Panc1 (cell line): Measurements from ENCODE around the gene TREX2. TPM values are rescaled to one million over a fixed set of nuclear protein-coding genes. Genes with fewer than 3 reads are reported as not detected.

Experiments used
- ATAC-seq: fragments of 200-7000 bp; cut with Tn5 transposase; 2 replicates; pipeline ENCODE4 v1.9.1; 2020; ENCODE audit warnings: mild to moderate bottlenecking, moderate library complexity
- BruUV-seq: library from RNA; stranded (reverse); fragments of 400-500 nt; replicated peaks from 2 replicates; lab custom pipeline; 2021; lab: Mats Ljungman, UMichigan
- CTCF ChIA-PET: fragments of 300-600 bp; sonication (Branson Sonifier 250); formaldehyde crosslinking; loops from one replicate; lab custom pipeline; 2022; ENCODE audit warnings: antibody characterized with exemption; lab: Charles Lee
- POLR2A ChIA-PET: fragments of 300-600 bp; sonication (Branson Sonifier 250); formaldehyde crosslinking; loops from one replicate; lab custom pipeline; 2022; ENCODE audit warnings: antibody characterized with exemption; lab: Charles Lee
- DNase-seq: peaks from one replicate; pipeline ENCODE4 v3.0.0-alpha.2; 2010; ENCODE audit warnings: low read depth, low spot score
- H3K27ac ChIP-seq: 2 replicates; pipeline ENCODE4 v1.5.1; 2011; ENCODE audit warnings: mild to moderate bottlenecking, low read length, inconsistent platforms
- H3K27me3 ChIP-seq: fragments of 200-500 bp; sonication (Bioruptor generic); 2 replicates; pipeline ENCODE4 v1.6.0; 2014; ENCODE audit warnings: low read length, inconsistent platforms; ENCODE audit not compliant: control insufficient read depth, insufficient read depth
- H3K36me3 ChIP-seq: fragments of 200-500 bp; sonication (Bioruptor generic); 2 replicates; pipeline ENCODE4 v1.5.1; 2014; ENCODE audit warnings: inconsistent platforms, mild to moderate bottlenecking, low read length, moderate library complexity; ENCODE audit not compliant: control insufficient read depth, insufficient read depth
- H3K4me1 ChIP-seq: 2 replicates; pipeline ENCODE4 v1.5.1; 2011; ENCODE audit warnings: inconsistent platforms, mild to moderate bottlenecking, low read length, moderate library complexity; ENCODE audit not compliant: control insufficient read depth, insufficient read depth
- H3K4me3 ChIP-seq, 2 experiments: 2 replicates each; pipeline ENCODE4 v1.5.1; 2011 to 2012; ENCODE audit warnings: low read depth in 2 of 2, low read length in 2 of 2, mild to moderate bottlenecking in 2 of 2, inconsistent platforms in 1 of 2, moderate library complexity in 1 of 2
- H3K9me3 ChIP-seq: fragments of 200-500 bp; sonication (Bioruptor generic); 2 replicates; pipeline ENCODE4 v1.5.1; 2014; ENCODE audit warnings: low read depth, mild to moderate bottlenecking, inconsistent platforms, low read length, moderate library complexity; ENCODE audit not compliant: control insufficient read depth, insufficient read depth
- POLR2AphosphoS5 ChIP-seq: IDR thresholded peaks from 2 replicates; pipeline ENCODE4 v1.6.1; 2012; ENCODE audit warnings: mild to moderate bottlenecking, low read depth, low read length, moderate library complexity
- REST ChIP-seq, 2 experiments: IDR thresholded peaks; 2 replicates each; pipeline ENCODE4 v1.6.1; 2011 to 2012; ENCODE audit warnings: low read depth in 2 of 2, control low read depth in 1 of 2, low read length in 1 of 2, mild to moderate bottlenecking in 1 of 2, moderate library complexity in 1 of 2; ENCODE audit not compliant: insufficient read depth in 1 of 2
- SIN3A ChIP-seq: IDR thresholded peaks from 2 replicates; pipeline ENCODE4 v1.6.1; 2012; ENCODE audit warnings: low read depth, mild to moderate bottlenecking, low read length, moderate library complexity, borderline replicate concordance; ENCODE audit not compliant: insufficient read depth
- TCF7L2 ChIP-seq: IDR thresholded peaks from 2 replicates; pipeline ENCODE4 v1.6.1; 2011; ENCODE audit warnings: mild to moderate bottlenecking, low read depth, low read length, inconsistent platforms
- in situ Hi-C: cut with HindIII; loops from 2 replicates; pipeline ENCODE4 v1.10.0; 2016; ENCODE audit warnings: low sequenced_read_pairs, low pct_unique_long_range_greater_than_20kb
- intact Hi-C: fragments of 100-400 bp; cut with micrococcal nuclease; formaldehyde crosslinking; loops from one replicate; pipeline ENCODE4 v1.10.0; 2022; ENCODE audit not compliant: unreplicated experiment
- total RNA-seq: library from RNA; stranded (reverse); gene quantifications from one replicate; pipeline ENCODE4 v1.2.1, GENCODE V29; 2021; ENCODE audit not compliant: unreplicated experiment
- TF ChIP-seq, protein P1 (sequence below): fragments of 450-650 bp; IDR thresholded peaks from 2 replicates; pipeline ENCODE4 v1.5.1; 2017; ENCODE audit warnings: mild to moderate bottlenecking

Gene TREX2
- total RNA-seq, 1 experiment from 2014 or later: 2.4 TPM

- DNase-seq (no peak), ATAC-seq (no peak)
- no peaks in the 10 kb centered on the region for H3K9me3 ChIP-seq
- no peaks in the 10 kb centered on the region for H3K4me1 ChIP-seq
- no peaks in the 10 kb centered on the region for H3K36me3 ChIP-seq
- no peak overlapping the region for H3K27ac ChIP-seq
- POLR2A ChIA-PET: no interaction called here
- H3K27me3 ChIP-seq: no peaks in the 10 kb centered on the region
- no peak overlapping the region for H3K4me3 ChIP-seq
- CTCF ChIA-PET: no interaction called here
- intact Hi-C loops (no loop called here), in situ Hi-C loops (no loop called here)
- BruUV-seq: no TSS peak
- TF ChIP-seq POLR2AphosphoS5 (no peak), SIN3A (no peak), REST (IDR thresholded peaks at IDR 0.05; ENCODE audit: insufficient read depth in 1 of 2, low read depth in 2 of 2, low read length in 1 of 2) (no peak), TCF7L2 (no peak)
- TF ChIP-seq, protein P1, sequence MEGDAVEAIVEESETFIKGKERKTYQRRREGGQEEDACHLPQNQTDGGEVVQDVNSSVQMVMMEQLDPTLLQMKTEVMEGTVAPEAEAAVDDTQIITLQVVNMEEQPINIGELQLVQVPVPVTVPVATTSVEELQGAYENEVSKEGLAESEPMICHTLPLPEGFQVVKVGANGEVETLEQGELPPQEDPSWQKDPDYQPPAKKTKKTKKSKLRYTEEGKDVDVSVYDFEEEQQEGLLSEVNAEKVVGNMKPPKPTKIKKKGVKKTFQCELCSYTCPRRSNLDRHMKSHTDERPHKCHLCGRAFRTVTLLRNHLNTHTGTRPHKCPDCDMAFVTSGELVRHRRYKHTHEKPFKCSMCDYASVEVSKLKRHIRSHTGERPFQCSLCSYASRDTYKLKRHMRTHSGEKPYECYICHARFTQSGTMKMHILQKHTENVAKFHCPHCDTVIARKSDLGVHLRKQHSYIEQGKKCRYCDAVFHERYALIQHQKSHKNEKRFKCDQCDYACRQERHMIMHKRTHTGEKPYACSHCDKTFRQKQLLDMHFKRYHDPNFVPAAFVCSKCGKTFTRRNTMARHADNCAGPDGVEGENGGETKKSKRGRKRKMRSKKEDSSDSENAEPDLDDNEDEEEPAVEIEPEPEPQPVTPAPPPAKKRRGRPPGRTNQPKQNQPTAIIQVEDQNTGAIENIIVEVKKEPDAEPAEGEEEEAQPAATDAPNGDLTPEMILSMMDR: no peak
Observed at GRCh38 chrX:153477901-153478300, 32.0 kb upstream of the TREX2 start.

GRCh38 chrX:153477364-153477857 lies 31.6 kb upstream of the TREX2 start:
- DNase-seq: no peak
- no peak overlapping the region for H3K27ac ChIP-seq
- no TSS peak for BruUV-seq
- H3K27me3 ChIP-seq: no peaks in the 10 kb centered on the region
- H3K9me3 ChIP-seq: no peaks in the 10 kb centered on the region
- ChIA-PET POLR2A (no interaction called here), CTCF (no interaction called here)
- no peaks in the 10 kb centered on the region for H3K4me1 ChIP-seq
- no peak overlapping the region for H3K4me3 ChIP-seq
- no peaks in the 10 kb centered on the region for H3K36me3 ChIP-seq
- ATAC-seq: no peak
- intact Hi-C loops: no loop called here
- in situ Hi-C loops: no loop called here
- TF ChIP-seq SIN3A (no peak), REST (IDR thresholded peaks at IDR 0.05; ENCODE audit: insufficient read depth in 1 of 2, low read depth in 2 of 2, low read length in 1 of 2) (no peak), TCF7L2 (no peak), POLR2AphosphoS5 (no peak)
- TF ChIP-seq, protein P1: no peak
